Measurements from ENCODE around the gene INTS6.

INTS6 gene

GRCh38 chr13:51349016-51349415, 103.8 kb downstream of the INTS6 start:
- Histone ChIP-seq H3K9ac (no peak overlapping the region), H3K4me2 (ENCODE audit: low read length) (no peak overlapping the region), H2AFZ (no peak overlapping the region), H3K36me3 (ENCODE audit: control insufficient read depth, insufficient read depth, low read length) (no peaks in the 10 kb centered on the region), H3K4me3 (ENCODE audit: low read depth, low read length) (no peak overlapping the region), H3K9me3 (ENCODE audit: control insufficient read depth, low read length) (no peaks in the 10 kb centered on the region), H3K79me2 (no peaks in the 10 kb centered on the region), H3K27ac (no peak overlapping the region), H3K27me3 (ENCODE audit: control insufficient read depth, insufficient read depth, low read length) (no peaks in the 10 kb centered on the region), H3K4me1 (no peaks in the 10 kb centered on the region)
- TF ChIP-seq CTCF (IDR thresholded peaks at IDR 0.05) = no peak

- Histone ChIP-seq H3K4me2 (ENCODE audit: low read length) (no peak overlapping the region), H3K9me3 (ENCODE audit: control insufficient read depth, low read length) (no peaks in the 10 kb centered on the region), H2AFZ (no peak overlapping the region), H3K4me3 (ENCODE audit: low read depth, low read length) (no peak overlapping the region), H3K79me2 (no peaks in the 10 kb centered on the region), H3K27me3 (ENCODE audit: control insufficient read depth, insufficient read depth, low read length) (no peaks in the 10 kb centered on the region), H3K9ac (no peak overlapping the region), H3K4me1 (no peaks in the 10 kb centered on the region), H3K36me3 (ENCODE audit: control insufficient read depth, insufficient read depth, low read length) (no peaks in the 10 kb centered on the region), H3K27ac (no peak overlapping the region)
- TF ChIP-seq CTCF (IDR thresholded peaks at IDR 0.05) = no peak
These were observed 104.5 kb downstream of the INTS6 start for GRCh38 chr13:51348069-51348967.

GRCh38 chr13:51347099-51347498, 105.7 kb downstream of the INTS6 start:
- Histone ChIP-seq H3K9me3 (ENCODE audit: control insufficient read depth, low read length) (no peaks in the 10 kb centered on the region), H2AFZ (no peak overlapping the region), H3K4me3 (ENCODE audit: low read depth, low read length) (no peak overlapping the region), H3K4me2 (ENCODE audit: low read length) (no peak overlapping the region), H3K79me2 (no peaks in the 10 kb centered on the region), H3K27me3 (ENCODE audit: control insufficient read depth, insufficient read depth, low read length) (no peaks in the 10 kb centered on the region), H3K27ac (no peak overlapping the region), H3K4me1 (no peaks in the 10 kb centered on the region), H3K9ac (no peak overlapping the region), H3K36me3 (ENCODE audit: control insufficient read depth, insufficient read depth, low read length) (no peaks in the 10 kb centered on the region)
- no peak for TF ChIP-seq CTCF (IDR thresholded peaks at IDR 0.05)

DNA sequence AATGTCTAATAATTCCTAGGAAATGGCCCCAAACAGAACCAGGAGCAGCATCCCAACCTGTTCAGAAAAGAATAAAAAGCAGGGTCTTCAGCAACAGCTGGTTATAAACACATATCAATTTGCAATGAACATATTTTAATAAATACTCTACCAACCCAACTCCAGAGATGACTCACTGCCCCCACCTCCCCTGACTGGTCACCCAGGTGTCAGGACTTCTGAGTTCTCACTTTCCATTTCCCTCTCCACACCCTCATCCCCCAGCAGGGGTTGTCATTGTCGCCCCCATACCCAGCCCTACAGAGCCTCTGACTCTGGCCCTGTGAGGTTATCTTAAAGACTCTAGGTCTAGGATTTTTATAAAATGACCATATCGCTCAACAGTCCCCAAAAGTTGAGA, 106.4 kb downstream of the INTS6 start:
- Histone ChIP-seq H3K27me3 (ENCODE audit: control insufficient read depth, insufficient read depth, low read length) (no peaks in the 10 kb centered on the region), H3K4me2 (ENCODE audit: low read length) (no peak overlapping the region), H3K9me3 (ENCODE audit: control insufficient read depth, low read length) (no peaks in the 10 kb centered on the region), H3K9ac (no peak overlapping the region), H3K27ac (no peak overlapping the region), H3K79me2 (no peaks in the 10 kb centered on the region), H3K4me1 (no peaks in the 10 kb centered on the region), H3K36me3 (ENCODE audit: control insufficient read depth, insufficient read depth, low read length) (no peaks in the 10 kb centered on the region), H3K4me3 (ENCODE audit: low read depth, low read length) (no peak overlapping the region), H2AFZ (no peak overlapping the region)
- no peak for TF ChIP-seq CTCF (IDR thresholded peaks at IDR 0.05)

- Histone ChIP-seq H3K36me3 (ENCODE audit: control insufficient read depth, insufficient read depth, low read length) (no peaks in the 10 kb centered on the region), H3K27me3 (ENCODE audit: control insufficient read depth, insufficient read depth, low read length) (no peaks in the 10 kb centered on the region), H3K4me1 (no peaks in the 10 kb centered on the region), H3K4me3 (ENCODE audit: low read depth, low read length) (no peak overlapping the region), H3K9ac (no peak overlapping the region), H3K4me2 (ENCODE audit: low read length) (no peak overlapping the region), H3K79me2 (no peaks in the 10 kb centered on the region), H2AFZ (no peak overlapping the region), H3K27ac (no peak overlapping the region), H3K9me3 (ENCODE audit: control insufficient read depth, low read length) (no peaks in the 10 kb centered on the region)
- no peak for TF ChIP-seq CTCF (IDR thresholded peaks at IDR 0.05)
These were observed 109.4 kb downstream of the INTS6 start for GRCh38 chr13:51343475-51343874.
